ENCODE data around the gene GPR17. TPM values are rescaled to one million over a fixed set of nuclear protein-coding genes. Genes with fewer than 3 reads are reported as not detected.

Gene GPR17
- polyA plus RNA-seq, 5 donors, result 0.74 to 3.3 (median 1.3) TPM

- no peak for DNase-seq
Measured at GRCh38 chr2:127614246-127614645, 31.7 kb upstream of the GPR17 start.

- no peak for DNase-seq
Measured at GRCh38 chr2:127614731-127615130, 31.2 kb upstream of the GPR17 start.

GRCh38 chr2:127615511-127616166 is 30.3 kb upstream of the GPR17 start:
- DNase-seq, result no peak

DNA sequence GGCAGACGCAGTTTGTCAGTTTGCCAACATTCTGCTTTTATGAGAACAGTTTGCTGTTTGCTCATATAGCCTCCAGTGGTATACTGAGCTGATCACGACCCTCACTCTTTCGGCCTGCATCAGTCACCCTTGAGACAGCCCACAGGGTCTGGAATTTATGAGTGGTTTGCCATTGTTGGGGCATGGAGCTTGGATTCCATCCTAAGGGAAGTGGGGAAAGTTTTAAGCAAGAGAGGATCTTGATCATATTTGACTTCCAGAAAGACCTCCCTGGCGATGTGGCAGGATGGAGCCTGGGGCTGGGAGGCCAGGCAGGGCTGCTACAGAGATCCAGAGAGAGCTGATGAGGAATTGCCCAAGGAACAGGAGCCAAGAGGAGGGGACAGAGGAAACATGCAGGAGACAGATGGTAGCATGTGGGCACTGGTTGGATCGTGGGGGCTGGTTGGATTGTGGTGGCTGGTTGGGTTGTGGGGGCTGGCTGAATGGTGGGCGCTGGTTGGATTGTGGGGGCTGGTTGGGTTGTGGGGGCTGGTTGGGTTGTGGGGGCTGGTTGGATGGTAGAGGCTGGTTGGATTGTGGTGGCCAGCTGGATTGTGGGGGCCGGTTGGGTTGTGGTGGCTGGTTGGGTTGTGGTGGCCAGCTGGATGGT is 27.3 kb upstream of the GPR17 start:
- no peak for DNase-seq

- no peak for DNase-seq
Measured at GRCh38 chr2:127619203-127619590, 26.8 kb upstream of the GPR17 start.

GRCh38 chr2:127619877-127620705 is 25.9 kb upstream of the GPR17 start:
- DNase-seq, result no peak

DNA sequence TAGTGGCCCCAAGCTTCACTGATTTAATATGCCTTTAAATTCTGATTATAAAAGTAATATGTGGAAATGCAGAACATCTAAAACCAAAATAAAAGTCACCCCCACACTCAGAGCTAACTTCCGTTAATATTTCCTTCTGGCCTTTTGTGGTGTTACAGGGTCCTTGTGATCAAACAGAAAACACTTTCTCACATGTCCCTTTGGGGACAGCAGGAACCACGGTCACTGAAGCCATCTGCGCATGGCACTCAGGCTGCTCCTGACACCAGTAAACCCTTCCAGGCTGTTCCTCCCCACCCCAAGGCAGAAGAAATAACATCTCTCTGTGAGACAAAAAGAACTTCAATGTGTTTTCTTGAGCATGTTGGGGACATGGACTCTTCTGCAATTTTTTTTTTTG is 25.1 kb upstream of the GPR17 start:
- no peak for DNase-seq

- no peak for DNase-seq
Measured at GRCh38 chr2:127621981-127622431, 23.9 kb upstream of the GPR17 start.

DNA sequence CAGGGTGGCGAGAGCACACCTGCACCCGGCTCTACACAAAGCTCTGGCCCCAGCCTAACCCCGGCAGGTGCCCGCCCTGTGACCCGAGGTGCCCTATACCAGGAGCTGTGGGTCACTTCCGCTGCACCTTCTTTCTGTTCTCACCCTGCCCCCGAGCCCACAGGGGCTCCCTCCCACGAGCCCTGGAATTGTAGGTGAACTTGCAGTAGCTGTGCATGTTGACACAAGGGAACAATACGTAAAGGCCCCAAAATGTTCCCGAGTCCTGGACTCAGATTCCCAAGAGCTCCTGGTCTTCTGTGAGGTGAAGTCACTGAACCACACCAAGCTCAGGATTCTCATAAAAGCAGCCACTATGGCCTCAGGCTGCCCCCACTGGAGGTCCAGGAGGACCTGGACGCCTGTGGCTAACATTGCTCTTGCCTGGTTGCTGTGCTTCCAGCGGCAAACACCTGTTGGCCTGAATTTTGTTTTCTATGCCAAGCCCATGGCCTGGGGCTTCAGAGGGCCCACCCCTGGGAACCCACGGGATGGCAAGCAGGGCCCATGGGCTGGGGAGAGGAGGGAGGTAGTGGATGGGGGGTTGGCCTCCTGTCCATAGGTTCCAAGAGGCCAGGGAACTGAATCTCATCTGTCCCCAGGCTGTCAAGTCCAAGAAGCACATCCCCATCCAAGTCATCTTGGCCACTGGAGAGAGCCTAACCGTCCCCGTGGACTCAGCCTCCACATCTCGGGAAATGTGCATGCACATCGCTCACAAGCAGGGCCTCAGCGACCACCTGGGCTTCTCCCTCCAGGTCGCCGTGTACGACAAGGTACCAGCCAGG is 23.2 kb upstream of the GPR17 start:
- DNase-seq, result no peak

DNA sequence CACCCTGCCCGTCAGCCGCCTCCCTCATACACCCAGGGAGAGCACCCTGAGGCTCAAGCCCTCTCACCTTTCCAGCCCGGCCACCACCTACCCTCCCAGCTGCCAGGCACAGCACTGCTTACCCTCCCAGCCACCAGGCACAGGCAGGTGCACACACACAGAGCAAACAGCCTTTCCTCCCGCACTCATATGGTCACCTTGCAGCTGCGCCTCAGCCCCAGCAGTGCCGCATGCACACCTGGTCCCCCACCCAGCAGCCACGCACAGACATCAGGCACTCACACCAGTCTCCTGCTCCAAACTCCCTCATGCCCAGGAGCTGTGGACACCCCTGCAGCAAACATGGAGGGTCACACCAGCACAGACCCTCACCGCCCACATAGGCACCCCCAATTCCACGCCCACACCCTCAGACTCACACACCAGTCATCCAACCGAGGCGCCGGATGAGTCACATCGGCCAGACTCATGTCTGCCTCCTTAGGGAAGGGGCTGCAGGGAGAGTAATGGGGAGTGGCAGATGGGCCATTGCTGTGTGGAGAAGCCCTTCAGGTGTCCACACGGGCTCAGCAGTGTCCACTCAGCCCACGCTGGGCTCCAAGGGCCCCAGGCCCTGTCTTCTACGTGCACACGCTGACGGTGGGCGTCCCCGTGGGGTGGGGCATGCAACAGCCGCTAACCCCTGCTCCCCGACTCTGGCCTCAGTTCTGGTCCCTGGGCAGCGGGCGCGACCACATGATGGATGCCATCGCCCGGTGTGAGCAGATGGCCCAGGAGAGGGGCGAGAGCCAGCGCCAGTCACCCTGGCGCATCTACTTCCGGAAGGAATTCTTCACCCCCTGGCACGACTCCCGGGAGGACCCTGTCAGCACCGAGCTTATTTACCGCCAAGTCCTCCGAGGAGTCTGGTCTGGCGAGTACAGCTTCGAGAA is 22.3 kb upstream of the GPR17 start:
- DNase-seq, result no peak

GRCh38 chr2:127624320-127624755 is 21.6 kb upstream of the GPR17 start:
- DNase-seq, result no peak

- no peak for DNase-seq
Measured at GRCh38 chr2:127624756-127625571, 21.0 kb upstream of the GPR17 start.

- DNase-seq, result no peak
Measured at GRCh38 chr2:127625572-127625951, 20.4 kb upstream of the GPR17 start.

DNA sequence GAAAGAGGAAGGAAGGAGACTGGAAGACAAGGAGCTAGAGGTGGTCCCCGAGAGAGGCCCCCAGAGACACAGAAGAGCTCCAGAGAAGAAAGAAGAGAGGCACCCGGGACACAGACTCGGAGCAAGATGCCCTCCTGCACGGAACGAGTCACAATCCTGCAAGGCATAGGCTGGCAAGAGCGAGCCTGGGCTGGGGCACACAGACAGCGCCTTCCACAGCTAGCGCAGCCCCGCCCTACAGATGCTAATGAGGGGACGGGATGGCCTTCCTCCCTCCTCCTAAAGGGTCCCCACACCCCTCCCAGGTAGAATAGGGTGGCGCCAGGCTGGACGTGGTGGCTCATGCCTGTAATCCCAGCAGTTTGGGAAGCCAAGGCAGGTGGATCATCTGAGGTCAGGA is 19.8 kb upstream of the GPR17 start:
- no peak for DNase-seq

- no peak for DNase-seq
Measured at GRCh38 chr2:127626917-127627739, 18.8 kb upstream of the GPR17 start.

DNA sequence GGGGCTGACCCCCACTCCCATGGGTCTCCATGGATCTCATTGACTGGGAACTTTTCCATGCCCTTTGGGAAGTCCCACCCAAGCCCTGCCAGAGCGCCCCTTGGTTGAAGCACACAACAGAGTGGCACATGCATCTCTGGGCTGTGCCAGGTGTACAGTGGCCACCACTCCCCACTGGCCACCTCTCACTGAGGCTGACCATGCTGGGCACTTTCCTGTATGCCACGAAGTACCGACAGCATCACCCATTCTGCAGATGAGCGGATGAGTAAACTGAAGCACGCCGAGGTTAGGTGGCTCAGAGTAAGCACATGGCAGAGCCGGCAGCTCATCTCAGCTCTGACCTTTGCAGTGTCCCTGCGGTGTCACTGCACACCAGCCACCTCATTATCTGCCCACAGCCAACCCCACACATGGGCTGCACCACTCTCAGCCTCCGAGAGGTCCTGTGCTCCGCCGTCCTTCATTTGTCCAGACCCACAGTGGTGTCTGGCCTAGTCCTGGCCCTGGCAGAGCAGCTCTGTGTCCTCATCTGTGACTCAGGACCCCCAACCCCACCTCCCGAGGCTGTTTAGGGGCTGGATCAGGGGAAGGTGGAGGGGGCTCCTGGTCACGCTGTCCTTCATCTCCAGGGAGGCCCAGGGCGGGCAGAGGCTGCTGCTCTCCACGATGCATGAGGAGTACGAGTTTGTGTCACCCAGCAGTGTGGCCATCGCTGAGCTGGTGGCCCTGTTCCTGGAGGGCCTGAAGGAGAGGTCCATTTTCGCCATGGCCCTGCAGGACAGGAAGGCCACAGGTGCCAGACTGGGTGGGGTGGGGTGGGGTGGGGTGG is 18.0 kb upstream of the GPR17 start:
- no peak for DNase-seq

DNA sequence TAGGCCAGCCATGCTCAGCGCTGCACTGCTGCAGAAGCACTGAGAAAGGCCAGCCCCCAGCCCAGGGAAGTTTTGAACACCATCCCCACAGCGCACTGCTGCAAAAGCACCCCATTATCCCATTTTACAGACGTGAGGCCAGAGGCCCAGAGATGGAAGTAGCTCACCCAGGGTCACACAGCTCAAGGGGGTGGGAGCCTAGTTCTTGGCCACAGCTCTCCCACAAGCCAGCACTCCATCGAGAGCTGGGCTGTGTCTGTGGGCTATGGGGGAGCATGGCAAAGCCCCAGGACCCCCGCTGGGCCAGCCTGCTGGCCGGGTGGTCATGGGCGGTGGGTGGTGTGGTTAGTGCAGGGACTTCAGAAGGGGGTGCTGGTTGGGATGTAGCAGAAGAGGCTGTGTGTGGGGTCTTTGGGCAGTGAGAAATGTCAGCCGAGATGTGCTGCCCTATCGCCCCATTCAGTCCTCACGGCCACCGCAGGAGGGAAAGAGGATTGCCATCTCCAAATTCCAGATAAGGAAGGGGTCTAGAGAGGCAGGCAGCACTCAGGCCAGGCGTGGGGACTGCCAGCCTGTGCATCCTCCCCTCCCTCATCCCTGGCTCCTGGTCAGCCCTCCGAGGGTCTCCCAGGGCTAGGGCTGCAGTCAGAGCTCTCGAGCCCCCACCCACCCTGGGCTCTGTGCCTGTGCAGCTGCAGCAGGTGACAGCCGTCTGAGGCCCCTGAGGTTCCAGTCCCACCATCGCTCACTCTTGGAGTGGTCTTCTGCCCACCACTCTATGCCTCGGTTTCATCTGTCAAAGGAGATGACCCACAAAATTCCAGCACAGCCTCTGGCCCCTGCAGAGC is 17.0 kb upstream of the GPR17 start:
- no peak for DNase-seq

Data from right lung (tissue), 5 donors.